ENCODE results near the gene LRRC56. TPM values are rescaled to one million over a fixed set of nuclear protein-coding genes. Genes with fewer than 3 reads are reported as not detected.
A peak's percentile ranks its signal among the peaks of the same experiment; 100 is the strongest.

Gene LRRC56
- total and polyA plus RNA-seq, 9 of the 15 experiments (the other 6 are each of a cell fraction or from before 2014, with no cell fraction given): 0.03 to 4.5 (median 1.0) TPM; not detected in 1

GRCh38 chr11:535519-536454, 1.5 kb upstream of the LRRC56 start, which contains the start of gene HRAS:
TSS of gene HRAS (minus strand) at chr11:535576.
- BruUV-seq (replicated peaks): TSS peak; percentile 78
- peak; percentile 95 for ATAC-seq
- POLR2A ChIA-PET: interaction anchor here (0.5 to 1.2 kb wide), 7 partner anchors 17 to 273 kb away, joined by 3 to 5 read pairs (median 4); partner anchors contain the start of gene TMEM80
- H3K4me1 ChIP-seq (replicated peaks in 1 of 2; ENCODE audit: control insufficient read depth in 2 of 2, insufficient read depth in 2 of 2, low read length in 2 of 2): peaks cover 22 to 82% of the 10 kb centered on the region in 2 experiments
- H3K4me3 ChIP-seq: peak within 1 kb of the TSS; percentile 78
- H3K4me2 ChIP-seq (ENCODE audit: insufficient read depth, low read length): peak within 1 kb of the TSS; percentile 78
- in situ Hi-C loops (cut with MboI): no loop called here
- H3K9me1 ChIP-seq (ENCODE audit: control insufficient read depth, insufficient read depth, low read length): peaks cover 3% of the 10 kb centered on the region
- H4K20me1 ChIP-seq (replicated peaks; ENCODE audit: control insufficient read depth, insufficient read depth, low read length): 0 out of 2 replicates have a peak, but pooled peaks cover 4% of the 10 kb centered on the region
- 4% methylated on average over 53 of the region's 97 CpGs for WGBS (ENCODE audit: insufficient coverage, low coverage, missing lambda C conversion rate)
- DNase-seq (ENCODE audit: extremely low read depth in 1 of 4, low spot score in 3 of 4): peak; percentile 96 to 100 (median 99)
- no peaks in the 10 kb centered on the region for H3K9me3 ChIP-seq (replicated peaks; ENCODE audit: control insufficient read depth, insufficient read depth, low read depth, low read length)
- FAIRE-seq: peak; percentile 67
- H2AFZ ChIP-seq (ENCODE audit: low read depth, low read length): peak within 1 kb of the TSS; percentile 75; the same call in 1 of the 2 replicates
- peaks cover 33% of the 10 kb centered on the region; the same call in 1 of the 3 replicates for H3K36me3 ChIP-seq (ENCODE audit: control insufficient read depth, insufficient read depth, low read length)
- peak within 1 kb of the TSS; percentile 78 to 95 for H3K9ac ChIP-seq (ENCODE audit: insufficient read depth in 1 of 2, low read depth in 2 of 2, low read length in 2 of 2)
- H3K79me2 ChIP-seq (ENCODE audit: control insufficient read depth, insufficient read depth, low read length): peaks cover 17% of the 10 kb centered on the region
- intact Hi-C loops (cut with micrococcal nuclease): no loop called here
- CTCF ChIA-PET (ENCODE audit: low intra/inter-chr PET ratio): interaction anchor here (0.6 kb wide), 1 partner anchor 32 kb away, joined by 5 read pairs; no protein-coding TSS in a partner anchor
- no peaks in the 10 kb centered on the region for H3K27me3 ChIP-seq (ENCODE audit: control insufficient read depth in 2 of 2, insufficient read depth in 2 of 2, low read length in 2 of 2)
- H3K27ac ChIP-seq (ENCODE audit: extremely low read depth, low read depth, low read length): peak within 1 kb of the TSS; percentile 72
- TF ChIP-seq ZNF445 (CRISPR knock-in tag; IDR thresholded peaks at IDR 0.05; ENCODE audit: low read depth) (no peak), ZFX (CRISPR knock-in tag; IDR thresholded peaks at IDR 0.05) (peak; percentile 86), SMAD4 (CRISPR knock-in tag; conservative IDR thresholded peaks at IDR 0.05) (0 out of 2 replicates have a peak, but pooled peaks have one; percentile 24), MNT (conservative IDR thresholded peaks at IDR 0.05) (peak in 1 of 2 experiments; percentile 42; a peak in 1 of 4 replicates), TBL1XR1 (IDR thresholded peaks at IDR 0.05; ENCODE audit: low read length in 2 of 2) (0 out of 4 replicates have a peak, but pooled peaks of 1 of the 2 experiments have one; percentile 20), DDX20 (tag; IDR thresholded peaks at IDR 0.05; ENCODE audit: low read depth) (no peak), ZNF57 (CRISPR knock-in tag; IDR thresholded peaks at IDR 0.05) (no peak), MCM3 (IDR thresholded peaks at IDR 0.05) (no peak), NR1H2 (CRISPR knock-in tag; IDR thresholded peaks at IDR 0.05) (no peak), KDM5B (IDR thresholded peaks at IDR 0.05; ENCODE audit: insufficient replicate concordance, low read depth, low read length) (no peak), NCOA1 (IDR thresholded peaks at IDR 0.05; ENCODE audit: low read depth) (no peak)
- TF ChIP-seq, protein P1, sequence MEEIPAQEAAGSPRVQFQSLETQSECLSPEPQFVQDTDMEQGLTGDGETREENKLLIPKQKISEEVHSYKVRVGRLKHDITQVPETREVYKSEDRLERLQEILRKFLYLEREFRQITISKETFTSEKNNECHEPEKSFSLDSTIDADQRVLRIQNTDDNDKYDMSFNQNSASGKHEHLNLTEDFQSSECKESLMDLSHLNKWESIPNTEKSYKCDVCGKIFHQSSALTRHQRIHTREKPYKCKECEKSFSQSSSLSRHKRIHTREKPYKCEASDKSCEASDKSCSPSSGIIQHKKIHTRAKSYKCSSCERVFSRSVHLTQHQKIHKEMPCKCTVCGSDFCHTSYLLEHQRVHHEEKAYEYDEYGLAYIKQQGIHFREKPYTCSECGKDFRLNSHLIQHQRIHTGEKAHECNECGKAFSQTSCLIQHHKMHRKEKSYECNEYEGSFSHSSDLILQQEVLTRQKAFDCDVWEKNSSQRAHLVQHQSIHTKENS (CRISPR knock-in tag; IDR thresholded peaks at IDR 0.05): no peak
- TF ChIP-seq, protein P2, sequence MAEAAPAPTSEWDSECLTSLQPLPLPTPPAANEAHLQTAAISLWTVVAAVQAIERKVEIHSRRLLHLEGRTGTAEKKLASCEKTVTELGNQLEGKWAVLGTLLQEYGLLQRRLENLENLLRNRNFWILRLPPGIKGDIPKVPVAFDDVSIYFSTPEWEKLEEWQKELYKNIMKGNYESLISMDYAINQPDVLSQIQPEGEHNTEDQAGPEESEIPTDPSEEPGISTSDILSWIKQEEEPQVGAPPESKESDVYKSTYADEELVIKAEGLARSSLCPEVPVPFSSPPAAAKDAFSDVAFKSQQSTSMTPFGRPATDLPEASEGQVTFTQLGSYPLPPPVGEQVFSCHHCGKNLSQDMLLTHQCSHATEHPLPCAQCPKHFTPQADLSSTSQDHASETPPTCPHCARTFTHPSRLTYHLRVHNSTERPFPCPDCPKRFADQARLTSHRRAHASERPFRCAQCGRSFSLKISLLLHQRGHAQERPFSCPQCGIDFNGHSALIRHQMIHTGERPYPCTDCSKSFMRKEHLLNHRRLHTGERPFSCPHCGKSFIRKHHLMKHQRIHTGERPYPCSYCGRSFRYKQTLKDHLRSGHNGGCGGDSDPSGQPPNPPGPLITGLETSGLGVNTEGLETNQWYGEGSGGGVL (CRISPR knock-in tag; IDR thresholded peaks at IDR 0.05): no peak
